ENCODE measurements around the gene ETV2. TPM values are rescaled to one million over a fixed set of nuclear protein-coding genes. Genes with fewer than 3 reads are reported as not detected.
"Not testable (repeated sequence)": the region's sequence is repeated elsewhere in the genome, so short reads cannot be mapped to it uniquely, and the experiment has no call there.

ETV2 gene
- total RNA-seq, 1 experiment from 2014 or later = 1.5 TPM

DNA sequence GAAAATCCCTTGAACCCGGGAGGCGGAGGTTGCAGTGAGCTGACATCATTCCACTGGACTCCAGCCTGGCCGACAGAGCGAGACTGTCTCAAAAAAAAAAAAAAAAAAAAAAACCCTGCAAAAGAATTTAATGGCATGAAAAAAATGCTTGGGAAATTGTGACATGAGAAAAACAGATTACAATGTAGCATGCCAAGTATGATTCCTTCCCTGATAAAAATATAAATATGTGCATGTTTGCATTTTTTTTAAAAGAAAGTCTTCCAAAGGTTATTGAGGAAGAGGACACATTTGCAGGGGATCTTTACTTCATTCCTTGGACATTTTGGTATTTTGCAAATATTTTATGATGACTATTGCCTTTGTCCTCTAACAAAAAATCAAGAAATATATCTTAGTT is 48.3 kb downstream of the ETV2 start:
- Histone ChIP-seq H3K27ac (ENCODE audit: low read depth, low read length) (no peak overlapping the region), H3K9me2 (ENCODE audit: insufficient read depth) (no peaks in the 10 kb centered on the region), H3K4me1 (ENCODE audit: control insufficient read depth in 1 of 2, insufficient read depth in 2 of 2, low read length in 2 of 2) (peaks cover 5 to 9% of the 10 kb centered on the region in 2 experiments; a peak in 2 of 4 replicates), H3K36me3 (ENCODE audit: control insufficient read depth in 1 of 2, insufficient read depth in 2 of 2, low read length in 2 of 2) (no peaks in the 10 kb centered on the region), H3K27me3 (ENCODE audit: insufficient read depth, low read length) (no peaks in the 10 kb centered on the region), H3K4me3 (replicated peaks in 1 of 2; ENCODE audit: low read depth in 1 of 2, low read length in 2 of 2) (no peak overlapping the region), H4K20me1 (ENCODE audit: insufficient read depth) (no peaks in the 10 kb centered on the region), H3K4me2 (ENCODE audit: low read length) (no peak overlapping the region), H3K9me3 (ENCODE audit: control insufficient read depth in 1 of 2, insufficient read depth in 1 of 2, low read depth in 1 of 2, low read length in 2 of 2) (no peaks in the 10 kb centered on the region), H3K9ac (ENCODE audit: low read length) (no peak overlapping the region), H3K79me2 (ENCODE audit: insufficient read depth, low read length) (no peaks in the 10 kb centered on the region), H2AFZ (ENCODE audit: low read depth, low read length, poor library complexity, severe bottlenecking) (no peak overlapping the region)
- POLR2A ChIA-PET = no interaction called here
- RAD21 ChIA-PET (ENCODE audit: low non-redundant PET in 1 of 2, low total read pairs in 2 of 2, uncharacterized antibody in 2 of 2, unreplicated experiment in 2 of 2) = no interaction called here
- ATAC-seq (no peak), DNase-seq (ENCODE audit: low read depth, low spot score) (no peak)
- intact Hi-C loops (cut with micrococcal nuclease) = loop anchor here (5.0 kb wide), 1 partner anchor 192 kb away; no protein-coding TSS in a partner anchor
- no TSS peak for BruUV-seq (replicated peaks)
- TF ChIP-seq MAX (IDR thresholded peaks at IDR 0.05) = no peak
- TF ChIP-seq, protein P1, sequence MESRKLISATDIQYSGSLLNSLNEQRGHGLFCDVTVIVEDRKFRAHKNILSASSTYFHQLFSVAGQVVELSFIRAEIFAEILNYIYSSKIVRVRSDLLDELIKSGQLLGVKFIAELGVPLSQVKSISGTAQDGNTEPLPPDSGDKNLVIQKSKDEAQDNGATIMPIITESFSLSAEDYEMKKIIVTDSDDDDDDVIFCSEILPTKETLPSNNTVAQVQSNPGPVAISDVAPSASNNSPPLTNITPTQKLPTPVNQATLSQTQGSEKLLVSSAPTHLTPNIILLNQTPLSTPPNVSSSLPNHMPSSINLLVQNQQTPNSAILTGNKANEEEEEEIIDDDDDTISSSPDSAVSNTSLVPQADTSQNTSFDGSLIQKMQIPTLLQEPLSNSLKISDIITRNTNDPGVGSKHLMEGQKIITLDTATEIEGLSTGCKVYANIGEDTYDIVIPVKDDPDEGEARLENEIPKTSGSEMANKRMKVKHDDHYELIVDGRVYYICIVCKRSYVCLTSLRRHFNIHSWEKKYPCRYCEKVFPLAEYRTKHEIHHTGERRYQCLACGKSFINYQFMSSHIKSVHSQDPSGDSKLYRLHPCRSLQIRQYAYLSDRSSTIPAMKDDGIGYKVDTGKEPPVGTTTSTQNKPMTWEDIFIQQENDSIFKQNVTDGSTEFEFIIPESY (IDR thresholded peaks at IDR 0.05; ENCODE audit: extremely low read depth, insufficient replicate concordance, low read length) = no peak
- TF ChIP-seq SRF (IDR thresholded peaks at IDR 0.05; ENCODE audit: low read depth) = no peak
- no peak for TF ChIP-seq YY1 (IDR thresholded peaks at IDR 0.05; ENCODE audit: extremely low read depth, insufficient replicate concordance, low read depth, low read length)
- no peak for TF ChIP-seq POLR2A (IDR thresholded peaks at IDR 0.05; ENCODE audit: borderline replicate concordance, extremely low read depth, insufficient read depth, insufficient read length)
- no peak for TF ChIP-seq FOSL1 (IDR thresholded peaks at IDR 0.05; ENCODE audit: low read depth)
- no peak for TF ChIP-seq RAD21 (IDR thresholded peaks at IDR 0.05; ENCODE audit: low read depth)
- TF ChIP-seq SP1 (IDR thresholded peaks at IDR 0.05; ENCODE audit: low read depth) = no peak
- TF ChIP-seq CEBPB (IDR thresholded peaks at IDR 0.05; ENCODE audit: low read depth) = no peak
- TF ChIP-seq SIN3A (IDR thresholded peaks at IDR 0.05; ENCODE audit: low read depth) = no peak
- TF ChIP-seq TCF7L2 (IDR thresholded peaks at IDR 0.05; ENCODE audit: borderline replicate concordance, extremely low read depth, insufficient read depth, insufficient read length) = no peak
- no peak for TF ChIP-seq ZNF274 (IDR thresholded peaks at IDR 0.05; ENCODE audit: low read depth, low read length)
- no peak for TF ChIP-seq ATF3 (IDR thresholded peaks at IDR 0.05)
- no peak for TF ChIP-seq ELF1 (IDR thresholded peaks at IDR 0.05; ENCODE audit: borderline replicate concordance, low read depth)
- TF ChIP-seq CBX3 (IDR thresholded peaks at IDR 0.05; ENCODE audit: low read depth) = no peak
- CTCF ChIA-PET = no interaction called here

- CTCF ChIA-PET; H4K20me1 ChIP-seq (ENCODE audit: insufficient read depth); DNase-seq (ENCODE audit: low read depth, low spot score); BruUV-seq (replicated peaks); H3K4me3 ChIP-seq (replicated peaks in 1 of 2; ENCODE audit: low read depth in 1 of 2, low read length in 2 of 2); H3K27me3 ChIP-seq (ENCODE audit: insufficient read depth, low read length); H3K79me2 ChIP-seq (ENCODE audit: insufficient read depth, low read length); POLR2A ChIA-PET; H3K9ac ChIP-seq (ENCODE audit: low read length); H3K9me2 ChIP-seq (ENCODE audit: insufficient read depth); H3K4me2 ChIP-seq (ENCODE audit: low read length); H3K36me3 ChIP-seq (ENCODE audit: control insufficient read depth in 1 of 2, insufficient read depth in 2 of 2, low read length in 2 of 2); RAD21 ChIA-PET (ENCODE audit: low non-redundant PET in 1 of 2, low total read pairs in 2 of 2, uncharacterized antibody in 2 of 2, unreplicated experiment in 2 of 2); H2AFZ ChIP-seq (ENCODE audit: low read depth, low read length, poor library complexity, severe bottlenecking); H3K27ac ChIP-seq (ENCODE audit: low read depth, low read length); H3K9me3 ChIP-seq (ENCODE audit: control insufficient read depth in 1 of 2, insufficient read depth in 1 of 2, low read depth in 1 of 2, low read length in 2 of 2); ATAC-seq; H3K4me1 ChIP-seq (ENCODE audit: control insufficient read depth in 1 of 2, insufficient read depth in 2 of 2, low read length in 2 of 2): not testable (repeated sequence)
- intact Hi-C loops (cut with micrococcal nuclease) = loop anchor here (5.0 kb wide), 1 partner anchor 191 kb away; no protein-coding TSS in a partner anchor
These were observed 49.6 kb downstream of the ETV2 start for GRCh38 chr19:35691106-35691505.

Data from HCT116 (cell line).